Stomach (tissue), 9 donors: ENCODE measurements around the gene PTPN14. TPM values are rescaled to one million over a fixed set of nuclear protein-coding genes. Genes with fewer than 3 reads are reported as not detected.
A peak's percentile ranks its signal among the peaks of the same experiment; 100 is the strongest.

Experiments
- DNase-seq, 2 donors: peaks; one replicate each; pipeline versions ENCODE4 v3.0.0 to v3.0.0-alpha.2; 2013 to 2019
- H3K27ac ChIP-seq, 5 donors: fragments of 200-600 bp in 4 of 5; sonication (generic) in 4 of 5; one replicate each; pipeline ENCODE4 v1.5.1; 2013 to 2019; ENCODE audit warnings: mild to moderate bottlenecking in 1 of 5, moderate library complexity in 1 of 5
- H3K27me3 ChIP-seq, 3 donors: fragments of 200-600 bp; sonication (generic); one replicate each; pipeline ENCODE4 v1.5.1; 2017 to 2019; ENCODE audit warnings: mixed run types in 1 of 3
- H3K36me3 ChIP-seq, 4 donors: fragments of 200-600 bp; sonication (generic); 1 replicate in 3 of 4; 2 replicates in 1 of 4; pipeline ENCODE4 v1.5.1; 2016 to 2019
- H3K4me1 ChIP-seq, 4 donors: fragments of 200-600 bp; sonication (generic); one replicate each; pipeline ENCODE4 v1.5.1; 2016 to 2019
- H3K4me3 ChIP-seq, 4 donors: fragments of 200-600 bp; sonication (generic) in 3 of 4; one replicate each; pipeline ENCODE4 v1.5.1; 2016 to 2019; ENCODE audit warnings: mild to moderate bottlenecking in 1 of 4
- H3K9me3 ChIP-seq, 4 donors: fragments of 200-600 bp; sonication (generic); one replicate each; pipeline ENCODE4 v1.5.1; 2016 to 2019
- CTCF ChIP-seq, 7 experiments: fragments of 450-650 bp in 4 of 7; fragments of 200-600 bp in 3 of 7; sonication (generic) in 3 of 7; IDR thresholded peaks; one replicate each; pipeline ENCODE4 v1.5.1; 2016 to 2019; ENCODE audit warnings: antibody characterized with exemption in 7 of 7, control low read depth in 2 of 7, mild to moderate bottlenecking in 1 of 7
- EP300 ChIP-seq: sonication (generic); formaldehyde crosslinking; IDR thresholded peaks from one replicate; pipeline ENCODE4 v1.6.1; 2017; ENCODE audit warnings: antibody characterized with exemption
- POLR2A ChIP-seq, 4 donors: fragments of 450-650 bp; IDR thresholded peaks; one replicate each; pipeline ENCODE4 v1.6.1; 2016; ENCODE audit warnings: antibody characterized with exemption in 4 of 4, control low read depth in 2 of 4, mild to moderate bottlenecking in 1 of 4, moderate library complexity in 1 of 4
- POLR2AphosphoS5 ChIP-seq, 3 donors: sonication (generic); formaldehyde crosslinking; IDR thresholded peaks; one replicate each; pipeline ENCODE4 v1.6.1; 2016; ENCODE audit warnings: antibody characterized with exemption in 3 of 3
- WGBS, 5 donors: extraction: QIAGEN DNeasy Blood & Tissue Kit in 3 of 5; methylation state at CpG; one replicate each; pipeline versions ENCODE4 v1.1.5 to v1.1.7; 2013 to 2018; 5-methylcytosine and 5-hydroxymethylcytosine counted together
- intact Hi-C: fragments of 100-400 bp; cut with DNase I; formaldehyde crosslinking; loops from one replicate; pipeline ENCODE4 v1.15.1; 2023; ENCODE audit warnings: low total_unique reads
- polyA plus RNA-seq, 3 donors: library from polyadenylated mRNA; stranded (reverse); fragments of 200-250 nt; gene quantifications; one replicate each; pipeline ENCODE4 v1.2.3, GENCODE V29; 2013
- total RNA-seq, 5 donors: library from RNA; depleted of rRNA; stranded (reverse); fragments of >200 nt; gene quantifications; one replicate each; pipeline versions ENCODE4 v1.1.0 to v1.2.3, GENCODE V29; 2014 to 2016
- donor health status: healthy with polysubstance abuse.
- donor health status: Bipolar disorder and iron deficiency.
- donor health status: healthy.

Gene PTPN14
- total and polyA plus RNA-seq, 8 donors: 1.7 to 44.6 (median 9.8) TPM

DNA sequence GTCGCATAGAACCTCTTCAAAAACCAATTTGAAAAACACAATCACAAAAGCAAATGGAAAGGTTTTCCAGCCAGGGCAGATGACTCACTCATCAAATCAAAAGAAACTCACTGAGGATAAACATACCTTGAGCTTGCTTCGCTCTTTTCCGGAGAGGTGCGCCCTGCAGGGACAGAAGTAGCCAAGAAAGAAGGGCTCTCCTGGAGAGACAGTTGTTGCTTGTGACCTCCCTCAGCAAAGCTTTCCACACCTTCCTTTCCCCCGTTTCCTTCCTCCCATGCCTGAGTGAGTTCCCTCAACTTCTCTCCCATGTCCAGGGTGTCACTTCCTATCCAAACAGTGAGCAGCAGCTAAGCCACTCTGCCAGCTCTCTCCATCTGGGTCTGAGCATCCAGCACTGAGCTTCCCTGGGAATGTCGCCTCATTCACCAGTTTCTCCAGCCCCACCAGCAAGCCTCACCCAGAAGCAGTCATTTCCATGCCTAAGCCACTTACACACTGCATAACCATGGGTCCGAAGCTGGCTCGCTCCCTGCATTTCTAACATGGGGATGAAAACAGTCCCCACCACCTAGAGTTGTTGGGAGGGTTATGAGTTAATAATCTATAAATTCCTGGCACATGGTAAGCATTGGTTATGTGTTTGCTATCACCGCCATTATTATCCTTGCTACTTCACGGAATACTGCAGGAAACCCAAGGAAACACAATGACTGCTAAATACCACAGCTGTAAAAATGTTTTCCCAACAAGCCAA is 75.0 kb downstream of the PTPN14 start:
- Histone ChIP-seq H3K4me1 (peaks cover 11 to 63% (median 45%) of the 10 kb centered on the region in 4 donors), H3K9me3 (no peaks in the 10 kb centered on the region), H3K36me3 (no peaks in the 10 kb centered on the region), H3K27ac (peak overlapping the region in 4 of 5 donors; percentile 3 to 34 (median 22)), H3K27me3 (no peaks in the 10 kb centered on the region), H3K4me3 (no peak overlapping the region)
- peak; percentile 36 to 40 for DNase-seq
- 55 to 70% (median 62%) methylated on average over 10 of the region's 10 CpGs for WGBS, 5 donors
- TF ChIP-seq POLR2AphosphoS5 (IDR thresholded peaks at IDR 0.05) (peak in 1 of 3 donors; percentile 42), CTCF (IDR thresholded peaks at IDR 0.05) (no peak)
- intact Hi-C loops: no loop called here

GRCh38 chr1:214475746-214476145 is 75.7 kb downstream of the PTPN14 start:
- no peak for TF ChIP-seq EP300
- no peak for TF ChIP-seq CTCF (IDR thresholded peaks at IDR 0.05)
- Histone ChIP-seq H3K27ac (peak overlapping the region in 3 of 5 donors; percentile 17 to 34 (median 26)), H3K36me3 (no peaks in the 10 kb centered on the region), H3K27me3 (no peaks in the 10 kb centered on the region), H3K9me3 (no peaks in the 10 kb centered on the region), H3K4me3 (no peak overlapping the region), H3K4me1 (peaks cover 11 to 65% (median 45%) of the 10 kb centered on the region in 4 donors)
- intact Hi-C loops: no loop called here
- WGBS, 5 donors: 73 to 87% (median 81%) methylated on average over 3 of the region's 3 CpGs
- no peak for DNase-seq

GRCh38 chr1:214475331-214475730 is 76.1 kb downstream of the PTPN14 start:
- no peak overlapping the region for H3K4me3 ChIP-seq
- H3K36me3 ChIP-seq: no peaks in the 10 kb centered on the region
- no peak overlapping the region for H3K27ac ChIP-seq
- H3K27me3 ChIP-seq: no peaks in the 10 kb centered on the region
- TF ChIP-seq POLR2AphosphoS5 (IDR thresholded peaks at IDR 0.05): no peak
- TF ChIP-seq EP300: no peak
- TF ChIP-seq CTCF (IDR thresholded peaks at IDR 0.05): no peak
- TF ChIP-seq POLR2A (IDR thresholded peaks at IDR 0.05): no peak
- H3K4me1 ChIP-seq: peaks cover 11 to 65% (median 45%) of the 10 kb centered on the region in 4 donors
- WGBS, 5 donors: 89 to 99% (median 94%) methylated on average over 2 of the region's 2 CpGs
- no peak for DNase-seq
- intact Hi-C loops: no loop called here
- H3K9me3 ChIP-seq: no peaks in the 10 kb centered on the region

DNA sequence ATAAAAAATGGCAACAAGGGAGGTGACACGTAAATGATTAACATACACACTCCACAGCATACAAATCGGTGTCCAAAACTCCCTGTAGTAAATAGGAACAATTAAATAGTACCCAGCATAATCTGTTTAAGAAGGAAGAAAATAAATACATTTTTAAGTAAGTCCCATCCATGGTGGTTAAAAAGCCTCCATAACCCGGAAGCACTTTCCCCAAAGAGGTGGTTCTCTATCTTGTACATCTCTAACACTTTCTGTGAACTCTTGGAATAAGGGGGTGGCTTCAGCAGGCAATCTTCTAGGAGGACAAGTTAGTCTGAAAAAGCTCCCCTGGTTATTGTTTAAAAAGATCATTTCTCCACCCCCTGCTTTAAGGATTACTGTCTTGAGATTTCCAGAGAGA is 76.9 kb downstream of the PTPN14 start:
- no peaks in the 10 kb centered on the region for H3K36me3 ChIP-seq
- H3K4me3 ChIP-seq: no peak overlapping the region
- H3K4me1 ChIP-seq: peaks cover 11 to 65% (median 45%) of the 10 kb centered on the region in 4 donors
- 61 to 80% (median 71%) methylated on average over 3 of the region's 3 CpGs for WGBS, 5 donors
- H3K27ac ChIP-seq: peak overlapping the region in 1 of 5 donors; percentile 39
- TF ChIP-seq EP300 (no peak), POLR2AphosphoS5 (IDR thresholded peaks at IDR 0.05) (no peak), POLR2A (IDR thresholded peaks at IDR 0.05) (no peak), CTCF (IDR thresholded peaks at IDR 0.05) (no peak)
- DNase-seq: no peak
- H3K9me3 ChIP-seq: no peaks in the 10 kb centered on the region
- intact Hi-C loops: no loop called here
- no peaks in the 10 kb centered on the region for H3K27me3 ChIP-seq
